Astrocyte (in vitro differentiated cells and primary cell): Measurements from ENCODE around the gene CDK16. TPM values are rescaled to one million over a fixed set of nuclear protein-coding genes. Genes with fewer than 3 reads are reported as not detected.

Experiments
- DNase-seq: peaks from one replicate; pipeline ENCODE4 v3.0.0-alpha.2; 2010; ENCODE audit warnings: low read depth
- FAIRE-seq: peaks from 2 replicates; lab custom pipeline; 2011; peaks lifted over from hg19 to GRCh38; lab: Jason Lieb, UNC
- H2AFZ ChIP-seq: 2 replicates; pipeline ENCODE4 v1.6.0; 2012; ENCODE audit warnings: low read depth, low read length, inconsistent platforms
- H3K27ac ChIP-seq: 2 replicates; pipeline ENCODE4 v1.5.1; 2011; ENCODE audit warnings: low read depth, low read length, inconsistent platforms
- H3K27me3 ChIP-seq: 2 replicates; pipeline ENCODE4 v1.6.0; 2011; ENCODE audit warnings: low read length, inconsistent platforms; ENCODE audit not compliant: insufficient read depth
- H3K36me3 ChIP-seq: 2 replicates; pipeline ENCODE4 v1.5.1; 2011; ENCODE audit warnings: low read length, inconsistent platforms; ENCODE audit not compliant: insufficient read depth
- H3K4me1 ChIP-seq: 2 replicates; pipeline ENCODE4 v1.5.1; 2011; ENCODE audit warnings: low read length, inconsistent platforms; ENCODE audit not compliant: insufficient read depth
- H3K4me2 ChIP-seq: 2 replicates; pipeline ENCODE4 v1.6.0; 2012; ENCODE audit warnings: low read length, inconsistent platforms
- H3K4me3 ChIP-seq: 2 replicates; pipeline ENCODE4 v1.5.1; 2011; ENCODE audit warnings: low read depth, mild to moderate bottlenecking, low read length, inconsistent platforms; ENCODE audit not compliant: insufficient read depth
- H3K79me2 ChIP-seq: 2 replicates; pipeline ENCODE4 v1.6.0; 2012; ENCODE audit warnings: mild to moderate bottlenecking, low read length, inconsistent platforms; ENCODE audit not compliant: insufficient read depth
- H3K9ac ChIP-seq: 2 replicates; pipeline ENCODE4 v1.6.0; 2012; ENCODE audit warnings: mild to moderate bottlenecking, low read length, inconsistent platforms
- H3K9me3 ChIP-seq: 2 replicates; pipeline ENCODE4 v1.5.1; 2012; ENCODE audit warnings: low read depth, mild to moderate bottlenecking, low read length, inconsistent platforms; ENCODE audit not compliant: insufficient read depth
- H4K20me1 ChIP-seq: 2 replicates; pipeline ENCODE4 v1.6.0; 2012; ENCODE audit warnings: low read length, inconsistent platforms; ENCODE audit not compliant: insufficient read depth
- H3K27ac Mint-ChIP-seq: one replicate; pipeline ENCODE4 v1.8.0; 2021; ENCODE audit warnings: mild to moderate bottlenecking, mixed read lengths; ENCODE audit not compliant: unreplicated experiment
- H3K27me3 Mint-ChIP-seq: one replicate; pipeline ENCODE4 v1.8.0; 2021; ENCODE audit warnings: low read depth, mixed read lengths; ENCODE audit not compliant: unreplicated experiment
- H3K36me3 Mint-ChIP-seq: one replicate; pipeline ENCODE4 v1.8.0; 2021; ENCODE audit warnings: low read depth, mixed read lengths; ENCODE audit not compliant: unreplicated experiment
- H3K4me1 Mint-ChIP-seq: one replicate; pipeline ENCODE4 v1.8.0; 2021; ENCODE audit warnings: low read depth, mixed read lengths; ENCODE audit not compliant: unreplicated experiment
- H3K4me3 Mint-ChIP-seq: one replicate; pipeline ENCODE4 v1.8.0; 2021; ENCODE audit warnings: mild to moderate bottlenecking, moderate library complexity, mixed read lengths; ENCODE audit not compliant: unreplicated experiment
- H3K9me3 Mint-ChIP-seq: one replicate; pipeline ENCODE4 v1.8.0; 2021; ENCODE audit warnings: mild to moderate bottlenecking, mixed read lengths; ENCODE audit not compliant: unreplicated experiment
- EZH2 ChIP-seq: IDR thresholded peaks from 2 replicates; pipeline ENCODE4 v1.6.1; 2012; ENCODE audit warnings: mild to moderate bottlenecking, low read length, inconsistent platforms; ENCODE audit not compliant: insufficient read depth
- total RNA-seq: library from RNA; stranded (reverse); gene quantifications from 2 replicates; pipeline ENCODE4 v1.2.1, GENCODE V29; 2021
- TF ChIP-seq, protein P1 (sequence below): IDR thresholded peaks from 2 replicates; pipeline ENCODE4 v1.5.1; 2011; ENCODE audit warnings: low read depth, mild to moderate bottlenecking, inconsistent platforms, low read length, moderate library complexity; ENCODE audit not compliant: insufficient read depth

Gene CDK16
- total RNA-seq, 1 donor from 2014 or later = 128 TPM

DNA sequence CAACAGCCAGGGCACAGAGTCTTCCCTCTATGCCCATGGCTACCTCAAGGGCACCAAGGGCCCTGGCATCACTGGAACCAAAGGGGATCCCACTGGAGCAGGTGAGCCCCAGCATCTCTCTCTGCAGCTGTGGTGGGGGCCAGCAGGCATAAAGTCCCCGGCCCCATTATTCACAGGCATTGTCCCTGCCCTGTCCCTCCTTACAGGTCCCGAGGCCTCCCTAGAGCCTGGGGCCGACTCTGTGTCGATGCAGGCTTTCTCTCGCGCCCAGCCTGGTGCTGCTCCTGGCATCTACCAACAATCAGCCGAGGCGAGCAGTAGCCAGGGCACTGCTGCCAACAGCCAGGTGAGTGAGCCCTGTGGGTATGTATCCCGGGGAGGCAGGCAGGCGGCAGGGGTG is 37.2 kb upstream of the CDK16 start:
- Mint-ChIP-seq H3K27ac (no peak overlapping the region), H3K4me1 (no peaks in the 10 kb centered on the region), H3K27me3 (no peaks in the 10 kb centered on the region), H3K36me3 (peaks cover 4% of the 10 kb centered on the region), H3K9me3 (no peaks in the 10 kb centered on the region), H3K4me3 (no peak overlapping the region)
- no peak overlapping the region for H2AFZ ChIP-seq
- H3K4me1 ChIP-seq = no peaks in the 10 kb centered on the region
- no peak overlapping the region for H3K9ac ChIP-seq
- no peak overlapping the region for H3K27ac ChIP-seq
- no peaks in the 10 kb centered on the region for H3K9me3 ChIP-seq
- TF ChIP-seq, protein P1, sequence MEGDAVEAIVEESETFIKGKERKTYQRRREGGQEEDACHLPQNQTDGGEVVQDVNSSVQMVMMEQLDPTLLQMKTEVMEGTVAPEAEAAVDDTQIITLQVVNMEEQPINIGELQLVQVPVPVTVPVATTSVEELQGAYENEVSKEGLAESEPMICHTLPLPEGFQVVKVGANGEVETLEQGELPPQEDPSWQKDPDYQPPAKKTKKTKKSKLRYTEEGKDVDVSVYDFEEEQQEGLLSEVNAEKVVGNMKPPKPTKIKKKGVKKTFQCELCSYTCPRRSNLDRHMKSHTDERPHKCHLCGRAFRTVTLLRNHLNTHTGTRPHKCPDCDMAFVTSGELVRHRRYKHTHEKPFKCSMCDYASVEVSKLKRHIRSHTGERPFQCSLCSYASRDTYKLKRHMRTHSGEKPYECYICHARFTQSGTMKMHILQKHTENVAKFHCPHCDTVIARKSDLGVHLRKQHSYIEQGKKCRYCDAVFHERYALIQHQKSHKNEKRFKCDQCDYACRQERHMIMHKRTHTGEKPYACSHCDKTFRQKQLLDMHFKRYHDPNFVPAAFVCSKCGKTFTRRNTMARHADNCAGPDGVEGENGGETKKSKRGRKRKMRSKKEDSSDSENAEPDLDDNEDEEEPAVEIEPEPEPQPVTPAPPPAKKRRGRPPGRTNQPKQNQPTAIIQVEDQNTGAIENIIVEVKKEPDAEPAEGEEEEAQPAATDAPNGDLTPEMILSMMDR = no peak
- no peak for TF ChIP-seq EZH2
- H3K4me2 ChIP-seq = no peak overlapping the region
- DNase-seq = no peak
- H3K79me2 ChIP-seq = no peaks in the 10 kb centered on the region
- H3K36me3 ChIP-seq = peaks cover 8% of the 10 kb centered on the region
- no peak overlapping the region for H3K4me3 ChIP-seq
- no peaks in the 10 kb centered on the region for H3K27me3 ChIP-seq
- no peak for FAIRE-seq
- peaks cover 9% of the 10 kb centered on the region for H4K20me1 ChIP-seq

DNA sequence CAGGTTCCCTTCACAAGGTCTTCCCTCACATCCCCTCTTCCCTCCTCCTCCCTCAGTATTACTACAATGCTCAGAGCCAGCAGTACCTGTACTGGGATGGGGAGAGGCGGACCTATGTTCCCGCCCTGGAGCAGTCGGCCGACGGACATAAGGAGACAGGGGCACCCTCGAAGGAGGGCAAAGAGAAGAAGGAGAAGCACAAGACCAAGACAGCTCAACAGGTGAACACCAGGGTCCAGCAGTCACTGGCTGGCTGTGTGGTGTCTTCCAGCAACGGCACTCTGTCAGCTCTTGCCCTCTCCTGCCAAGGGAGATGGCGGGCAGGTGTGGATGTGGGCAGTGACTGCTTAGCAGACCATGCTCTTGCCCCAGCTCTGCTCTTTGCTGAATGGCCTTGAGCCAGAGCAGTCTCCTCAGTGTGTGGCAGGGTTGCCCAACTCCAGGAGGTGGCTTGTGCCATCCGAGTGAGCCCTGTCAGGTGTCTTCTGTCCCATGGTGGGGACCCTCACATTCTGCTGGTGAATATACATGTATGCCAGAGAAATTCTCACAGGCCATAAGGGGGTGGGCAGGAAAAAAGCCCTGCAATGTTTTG is 36.3 kb upstream of the CDK16 start:
- no peak overlapping the region for H3K27ac Mint-ChIP-seq
- no peak for DNase-seq

DNA sequence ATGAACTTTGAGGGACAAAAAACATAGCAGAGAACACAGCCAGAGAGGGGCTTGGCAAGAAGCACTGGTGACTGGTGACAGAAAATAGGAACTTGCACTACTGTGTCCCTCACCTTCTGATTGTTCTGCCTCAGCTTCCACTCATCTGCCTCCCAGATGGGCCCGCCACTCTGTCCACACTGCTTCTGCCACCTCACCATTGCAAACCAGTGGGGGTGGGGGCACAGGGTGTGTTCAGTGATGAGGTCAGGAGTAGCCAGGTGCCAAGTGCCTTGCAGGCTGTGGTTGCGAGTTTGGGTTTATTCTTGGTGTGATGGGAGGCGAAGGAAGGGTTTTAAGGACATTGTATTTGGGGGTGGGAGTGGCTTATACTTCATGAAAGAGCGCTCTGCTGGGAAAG is 34.0 kb upstream of the CDK16 start:
- H3K79me2 ChIP-seq = no peaks in the 10 kb centered on the region
- peaks cover under 1% of the 10 kb centered on the region for H3K36me3 Mint-ChIP-seq
- H3K36me3 ChIP-seq = peaks cover 5% of the 10 kb centered on the region
- no peaks in the 10 kb centered on the region for H3K27me3 Mint-ChIP-seq
- no peaks in the 10 kb centered on the region for H3K4me1 Mint-ChIP-seq
- peaks cover 9% of the 10 kb centered on the region for H4K20me1 ChIP-seq
- no peaks in the 10 kb centered on the region for H3K4me1 ChIP-seq
- H3K4me3 ChIP-seq = no peak overlapping the region
- H3K9ac ChIP-seq = no peak overlapping the region
- no peak overlapping the region for H3K4me2 ChIP-seq
- H3K9me3 ChIP-seq = no peaks in the 10 kb centered on the region
- TF ChIP-seq, protein P1 = no peak
- no peak for TF ChIP-seq EZH2
- no peak overlapping the region for H2AFZ ChIP-seq
- FAIRE-seq (no peak), DNase-seq (no peak)
- no peak overlapping the region for H3K4me3 Mint-ChIP-seq
- no peak overlapping the region for H3K27ac ChIP-seq
- no peaks in the 10 kb centered on the region for H3K9me3 Mint-ChIP-seq
- no peaks in the 10 kb centered on the region for H3K27me3 ChIP-seq
- no peak overlapping the region for H3K27ac Mint-ChIP-seq

More for the DNA sequence above, 36.3 kb upstream of the CDK16 start:
- no peak for FAIRE-seq
- H3K27me3 Mint-ChIP-seq = no peaks in the 10 kb centered on the region
- no peaks in the 10 kb centered on the region for H3K27me3 ChIP-seq
- no peaks in the 10 kb centered on the region for H3K9me3 Mint-ChIP-seq
- H3K4me3 ChIP-seq = no peak overlapping the region
- no peak for TF ChIP-seq EZH2
- TF ChIP-seq, protein P1 = no peak
- peaks cover 9% of the 10 kb centered on the region for H4K20me1 ChIP-seq
- H2AFZ ChIP-seq = no peak overlapping the region
- no peak overlapping the region for H3K27ac ChIP-seq
- H3K9ac ChIP-seq = no peak overlapping the region
- H3K9me3 ChIP-seq = no peaks in the 10 kb centered on the region
- peaks cover 5% of the 10 kb centered on the region for H3K36me3 ChIP-seq
- H3K36me3 Mint-ChIP-seq = peaks cover 4% of the 10 kb centered on the region
- H3K4me1 Mint-ChIP-seq = no peaks in the 10 kb centered on the region
- no peaks in the 10 kb centered on the region for H3K4me1 ChIP-seq
- no peak overlapping the region for H3K4me2 ChIP-seq
- H3K79me2 ChIP-seq = no peaks in the 10 kb centered on the region
- H3K4me3 Mint-ChIP-seq = no peak overlapping the region
